ENCODE data around the gene ADGRG2.

ADGRG2 gene

DNA sequence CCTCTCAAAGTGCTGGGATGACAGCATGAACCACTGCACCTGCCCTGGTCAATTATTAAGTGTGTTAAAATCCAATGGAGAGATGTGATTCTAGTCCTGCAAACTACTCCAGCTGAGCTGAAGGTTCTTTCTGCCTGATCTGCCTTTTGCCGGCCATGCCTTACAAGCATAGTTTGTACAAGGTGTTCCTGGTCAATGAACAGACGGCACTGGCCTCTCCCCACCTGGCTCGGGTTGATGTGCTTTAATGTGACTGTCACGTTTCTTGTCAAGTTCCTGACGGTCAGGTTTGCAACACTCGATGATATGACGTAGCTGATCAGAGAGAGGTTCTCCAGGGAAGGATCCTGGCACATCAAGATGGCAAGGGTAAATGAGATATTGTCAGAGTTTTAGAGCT is 115.3 kb downstream of the ADGRG2 start:
- H4K8ac ChIP-seq (ENCODE audit: low read length): no peak overlapping the region
- DNase-seq: no peak
- no peak overlapping the region for H2AK5ac ChIP-seq (ENCODE audit: low read length, severe bottlenecking)
- no peak overlapping the region for H3K18ac ChIP-seq (ENCODE audit: low read depth in 1 of 2, low read length in 2 of 2)
- H2BK120ac ChIP-seq (ENCODE audit: low read depth, low read length): no peak overlapping the region
- no peak overlapping the region for H3K4me3 ChIP-seq (ENCODE audit: insufficient read depth in 1 of 2, low read depth in 1 of 2, low read length in 2 of 2)
- no peak overlapping the region for H2BK12ac ChIP-seq (ENCODE audit: low read length in 2 of 2)
- H3K27ac ChIP-seq (ENCODE audit: low read length, poor library complexity, severe bottlenecking): no peak overlapping the region
- no peaks in the 10 kb centered on the region for H3K27me3 ChIP-seq (ENCODE audit: control insufficient read depth in 1 of 2, insufficient read depth in 1 of 2, low read length in 2 of 2)
- no peak overlapping the region for H4K91ac ChIP-seq (ENCODE audit: low read length)
- no peak overlapping the region for H3K23ac ChIP-seq (ENCODE audit: low read length in 2 of 2)
- 87% methylated on average over 7 of the region's 7 CpGs for WGBS
- no peak overlapping the region for H3K4ac ChIP-seq (ENCODE audit: low read depth in 1 of 2, low read length in 2 of 2)
- H3K36me3 ChIP-seq (ENCODE audit: control insufficient read depth in 1 of 2, insufficient read depth in 2 of 2, low read depth in 1 of 2, low read length in 2 of 2): peaks cover 0 to 4% of the 10 kb centered on the region in 2 experiments
- no peak overlapping the region for H3K14ac ChIP-seq (ENCODE audit: low read length in 2 of 2)
- no peaks in the 10 kb centered on the region for H3K4me1 ChIP-seq (ENCODE audit: control insufficient read depth, insufficient read depth, low read depth, low read length)
- no peaks in the 10 kb centered on the region for H3K79me1 ChIP-seq (replicated peaks; ENCODE audit: low read length, poor library complexity, severe bottlenecking)
- no peak overlapping the region for H2BK15ac ChIP-seq (ENCODE audit: low read depth, poor library complexity, severe bottlenecking)
- H3K9ac ChIP-seq (ENCODE audit: low read length): no peak overlapping the region
- H3K4me2 ChIP-seq (ENCODE audit: low read length, poor library complexity, severe bottlenecking): no peak overlapping the region
- no peaks in the 10 kb centered on the region for H3K9me3 ChIP-seq (ENCODE audit: control insufficient read depth, low read length)
- H2AFZ ChIP-seq (ENCODE audit: low read depth, low read length): no peak overlapping the region
- H2BK5ac ChIP-seq (ENCODE audit: low read depth, low read length, poor library complexity, severe bottlenecking): no peak overlapping the region

DNA sequence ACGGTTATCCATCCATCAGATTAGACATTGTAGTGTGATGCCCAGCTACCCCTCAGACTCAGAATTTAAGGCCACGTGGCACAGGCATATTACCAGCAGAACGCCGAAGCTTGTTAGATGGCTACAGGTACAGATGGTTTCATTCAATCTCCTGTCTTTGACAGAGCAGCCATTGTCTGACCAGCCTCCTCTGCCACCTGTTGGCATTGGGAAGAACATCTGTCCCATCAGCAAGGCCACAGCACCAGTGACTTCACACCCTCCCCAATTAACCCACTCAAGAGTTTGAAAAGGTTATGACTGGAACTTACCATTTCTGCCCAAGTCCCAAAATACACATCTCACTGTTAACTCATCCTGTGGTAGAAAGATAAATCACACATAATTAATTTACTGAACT is 116.4 kb downstream of the ADGRG2 start:
- no peak overlapping the region for H3K23ac ChIP-seq (ENCODE audit: low read length in 2 of 2)

DNA sequence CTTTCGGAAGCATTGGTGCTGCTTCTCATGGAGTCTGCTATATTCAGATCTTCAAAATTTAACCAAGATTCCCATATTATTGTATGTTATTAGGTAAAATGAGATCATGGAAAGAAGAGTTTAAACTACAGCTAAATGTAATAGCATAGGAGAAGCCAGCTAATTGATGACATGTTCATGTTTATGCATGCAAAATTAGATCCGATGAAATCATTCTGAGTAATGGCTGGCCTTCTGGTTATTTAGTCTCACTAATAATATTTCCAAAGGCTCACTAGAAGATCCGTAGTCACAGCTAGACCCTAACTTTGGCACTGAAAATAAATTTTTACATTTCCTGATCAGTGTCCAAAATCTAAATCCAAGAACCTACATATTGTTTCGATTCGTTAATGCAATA is 118.5 kb downstream of the ADGRG2 start:
- Histone ChIP-seq H3K18ac (ENCODE audit: low read depth in 1 of 2, low read length in 2 of 2) (no peak overlapping the region), H3K23ac (ENCODE audit: low read length in 2 of 2) (no peak overlapping the region), H3K27me3 (ENCODE audit: control insufficient read depth in 1 of 2, insufficient read depth in 1 of 2, low read length in 2 of 2) (no peaks in the 10 kb centered on the region), H3K4me3 (ENCODE audit: insufficient read depth in 1 of 2, low read depth in 1 of 2, low read length in 2 of 2) (no peak overlapping the region), H3K9ac (ENCODE audit: low read length) (no peak overlapping the region), H2BK5ac (ENCODE audit: low read depth, low read length, poor library complexity, severe bottlenecking) (no peak overlapping the region), H2AFZ (ENCODE audit: low read depth, low read length) (no peak overlapping the region), H3K4ac (ENCODE audit: low read depth in 1 of 2, low read length in 2 of 2) (no peak overlapping the region), H4K8ac (ENCODE audit: low read length) (no peak overlapping the region), H2BK120ac (ENCODE audit: low read depth, low read length) (no peak overlapping the region), H4K91ac (ENCODE audit: low read length) (no peak overlapping the region), H3K36me3 (ENCODE audit: control insufficient read depth in 1 of 2, insufficient read depth in 2 of 2, low read depth in 1 of 2, low read length in 2 of 2) (peaks cover 0 to 4% of the 10 kb centered on the region in 2 experiments), H3K4me1 (ENCODE audit: control insufficient read depth, insufficient read depth, low read depth, low read length) (no peaks in the 10 kb centered on the region), H3K4me2 (ENCODE audit: low read length, poor library complexity, severe bottlenecking) (no peak overlapping the region), H2BK15ac (ENCODE audit: low read depth, poor library complexity, severe bottlenecking) (no peak overlapping the region), H3K14ac (ENCODE audit: low read length in 2 of 2) (no peak overlapping the region), H3K27ac (ENCODE audit: low read length, poor library complexity, severe bottlenecking) (no peak overlapping the region), H2AK5ac (ENCODE audit: low read length, severe bottlenecking) (no peak overlapping the region), H3K9me3 (ENCODE audit: control insufficient read depth, low read length) (no peaks in the 10 kb centered on the region), H2BK12ac (ENCODE audit: low read length in 2 of 2) (no peak overlapping the region), H3K79me1 (replicated peaks; ENCODE audit: low read length, poor library complexity, severe bottlenecking) (peaks cover 3% of the 10 kb centered on the region)
- DNase-seq: no peak
- 98% methylated on average over 2 of the region's 5 CpGs for WGBS

More for the DNA sequence above, 116.4 kb downstream of the ADGRG2 start:
- no peak for DNase-seq
- Histone ChIP-seq H3K27ac (ENCODE audit: low read length, poor library complexity, severe bottlenecking) (no peak overlapping the region), H2AFZ (ENCODE audit: low read depth, low read length) (no peak overlapping the region), H3K4me1 (ENCODE audit: control insufficient read depth, insufficient read depth, low read depth, low read length) (no peaks in the 10 kb centered on the region), H3K14ac (ENCODE audit: low read length in 2 of 2) (no peak overlapping the region), H3K9me3 (ENCODE audit: control insufficient read depth, low read length) (no peaks in the 10 kb centered on the region), H4K91ac (ENCODE audit: low read length) (no peak overlapping the region), H3K4ac (ENCODE audit: low read depth in 1 of 2, low read length in 2 of 2) (no peak overlapping the region), H2BK120ac (ENCODE audit: low read depth, low read length) (no peak overlapping the region), H4K8ac (ENCODE audit: low read length) (no peak overlapping the region), H2BK5ac (ENCODE audit: low read depth, low read length, poor library complexity, severe bottlenecking) (no peak overlapping the region), H2BK12ac (ENCODE audit: low read length in 2 of 2) (no peak overlapping the region), H2BK15ac (ENCODE audit: low read depth, poor library complexity, severe bottlenecking) (no peak overlapping the region), H3K18ac (ENCODE audit: low read depth in 1 of 2, low read length in 2 of 2) (no peak overlapping the region), H3K79me1 (replicated peaks; ENCODE audit: low read length, poor library complexity, severe bottlenecking) (no peaks in the 10 kb centered on the region), H2AK5ac (ENCODE audit: low read length, severe bottlenecking) (no peak overlapping the region), H3K4me3 (ENCODE audit: insufficient read depth in 1 of 2, low read depth in 1 of 2, low read length in 2 of 2) (no peak overlapping the region), H3K27me3 (ENCODE audit: control insufficient read depth in 1 of 2, insufficient read depth in 1 of 2, low read length in 2 of 2) (no peaks in the 10 kb centered on the region), H3K36me3 (ENCODE audit: control insufficient read depth in 1 of 2, insufficient read depth in 2 of 2, low read depth in 1 of 2, low read length in 2 of 2) (peaks cover 0 to 4% of the 10 kb centered on the region in 2 experiments), H3K9ac (ENCODE audit: low read length) (no peak overlapping the region), H3K4me2 (ENCODE audit: low read length, poor library complexity, severe bottlenecking) (no peak overlapping the region)
- 91% methylated on average over 4 of the region's 4 CpGs for WGBS

DNA sequence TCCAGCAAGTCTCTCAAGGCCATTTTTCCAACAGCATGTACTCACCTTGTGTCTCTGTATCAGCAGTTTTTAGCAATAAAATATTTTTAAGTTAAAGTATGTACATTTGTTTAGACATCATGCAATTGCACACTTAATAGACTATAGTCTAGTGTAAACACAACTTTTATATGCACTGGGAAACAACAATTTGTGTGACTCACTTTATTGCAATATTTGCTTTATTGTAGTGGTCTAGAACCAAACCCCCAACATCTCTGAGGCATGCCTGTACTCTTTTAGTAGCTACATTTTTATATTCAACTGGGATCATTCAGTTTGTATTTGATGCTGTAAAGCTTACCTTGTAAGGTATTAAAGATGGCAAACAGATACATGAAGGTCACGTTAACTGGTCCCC is 123.6 kb downstream of the ADGRG2 start:
- H3K4me1 ChIP-seq (ENCODE audit: control insufficient read depth, insufficient read depth, low read depth, low read length): peaks cover 6% of the 10 kb centered on the region
- H3K9me3 ChIP-seq (ENCODE audit: control insufficient read depth, low read length): no peaks in the 10 kb centered on the region
- no peak overlapping the region for H3K23ac ChIP-seq (ENCODE audit: low read length in 2 of 2)
- no peak overlapping the region for H3K4ac ChIP-seq (ENCODE audit: low read depth in 1 of 2, low read length in 2 of 2)
- no peak overlapping the region for H2BK15ac ChIP-seq (ENCODE audit: low read depth, poor library complexity, severe bottlenecking)
- H3K4me2 ChIP-seq (ENCODE audit: low read length, poor library complexity, severe bottlenecking): no peak overlapping the region
- no peak overlapping the region for H4K8ac ChIP-seq (ENCODE audit: low read length)
- H3K27ac ChIP-seq (ENCODE audit: low read length, poor library complexity, severe bottlenecking): no peak overlapping the region
- H3K27me3 ChIP-seq (ENCODE audit: control insufficient read depth in 1 of 2, insufficient read depth in 1 of 2, low read length in 2 of 2): no peaks in the 10 kb centered on the region
- no peak overlapping the region for H3K14ac ChIP-seq (ENCODE audit: low read length in 2 of 2)
- H3K9ac ChIP-seq (ENCODE audit: low read length): no peak overlapping the region
- H2AFZ ChIP-seq (ENCODE audit: low read depth, low read length): no peak overlapping the region
- H3K18ac ChIP-seq (ENCODE audit: low read depth in 1 of 2, low read length in 2 of 2): no peak overlapping the region
- peaks cover 5% of the 10 kb centered on the region for H3K79me1 ChIP-seq (replicated peaks; ENCODE audit: low read length, poor library complexity, severe bottlenecking)
- H3K4me3 ChIP-seq (ENCODE audit: insufficient read depth in 1 of 2, low read depth in 1 of 2, low read length in 2 of 2): no peak overlapping the region
- H2BK120ac ChIP-seq (ENCODE audit: low read depth, low read length): no peak overlapping the region
- 100% methylated on average over 1 of the region's 1 CpG for WGBS
- H3K36me3 ChIP-seq (ENCODE audit: control insufficient read depth in 1 of 2, insufficient read depth in 2 of 2, low read depth in 1 of 2, low read length in 2 of 2): no peaks in the 10 kb centered on the region
- no peak overlapping the region for H2BK5ac ChIP-seq (ENCODE audit: low read depth, low read length, poor library complexity, severe bottlenecking)
- H4K91ac ChIP-seq (ENCODE audit: low read length): no peak overlapping the region
- no peak for DNase-seq
- H2AK5ac ChIP-seq (ENCODE audit: low read length, severe bottlenecking): no peak overlapping the region
- no peak overlapping the region for H2BK12ac ChIP-seq (ENCODE audit: low read length in 2 of 2)

Data from mesenchymal stem cell (in vitro differentiated cells and primary cell).